Left hindlimb (tissue), 1 donor: ENCODE measurements around the gene TAOK3.
A peak's percentile ranks its signal among the peaks of the same experiment; 100 is the strongest.
"Not testable (repeated sequence)": the region's sequence is repeated elsewhere in the genome, so short reads cannot be mapped to it uniquely, and the experiment has no call there.

ENCODE experiments used
- DNase-seq: peaks from one replicate; pipeline ENCODE4 v3.0.0-alpha.2; 2018

The TAOK3 gene

GRCh38 chr12:118371321-118372282 lies 1.1 kb downstream of the TAOK3 start:
- DNase-seq, result peak; percentile 34

DNA sequence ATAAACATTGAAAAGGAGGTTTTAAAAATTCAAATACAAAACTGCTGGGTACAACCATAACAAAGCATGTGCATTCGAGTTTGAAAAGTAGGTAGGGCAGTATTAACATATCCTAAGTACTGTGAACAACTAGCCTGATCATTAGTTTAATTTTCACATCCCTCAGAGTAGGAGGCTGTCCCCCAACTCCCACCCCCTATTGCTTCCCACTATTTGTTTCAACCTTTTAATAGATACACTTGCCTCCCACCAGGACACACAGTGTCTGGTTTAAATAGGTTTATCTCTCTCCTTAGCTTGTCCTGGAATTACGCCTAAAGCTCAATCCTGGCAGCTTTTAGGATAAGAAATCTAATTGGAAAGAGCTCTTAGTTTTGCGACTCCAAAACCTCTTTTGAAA lies 2.1 kb downstream of the TAOK3 start:
- DNase-seq, result no peak

- no peak for DNase-seq
These were observed 3.9 kb downstream of the TAOK3 start for GRCh38 chr12:118368821-118369220.

GRCh38 chr12:118361889-118362288 lies 10.8 kb downstream of the TAOK3 start:
- DNase-seq, result no peak

DNA sequence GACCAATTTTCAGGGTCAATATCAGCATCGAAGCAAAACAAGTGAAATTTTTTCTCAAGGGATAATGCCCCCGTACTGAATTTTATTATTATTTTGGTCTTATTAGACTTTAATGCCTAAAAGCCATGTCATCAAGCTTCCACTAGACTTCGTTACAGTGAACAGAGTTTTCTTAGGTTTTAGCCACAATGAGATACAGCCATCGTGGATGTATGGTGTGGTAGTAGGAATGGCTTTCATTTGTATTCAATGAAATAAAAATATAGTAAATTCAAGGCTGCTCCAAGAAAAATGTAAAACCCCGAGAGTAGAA lies 11.7 kb downstream of the TAOK3 start:
- no peak for DNase-seq

- no peak for DNase-seq
These were observed 13.2 kb downstream of the TAOK3 start for GRCh38 chr12:118359541-118359915.

- no peak for DNase-seq
These were observed 13.8 kb downstream of the TAOK3 start for GRCh38 chr12:118358612-118359540.

DNA sequence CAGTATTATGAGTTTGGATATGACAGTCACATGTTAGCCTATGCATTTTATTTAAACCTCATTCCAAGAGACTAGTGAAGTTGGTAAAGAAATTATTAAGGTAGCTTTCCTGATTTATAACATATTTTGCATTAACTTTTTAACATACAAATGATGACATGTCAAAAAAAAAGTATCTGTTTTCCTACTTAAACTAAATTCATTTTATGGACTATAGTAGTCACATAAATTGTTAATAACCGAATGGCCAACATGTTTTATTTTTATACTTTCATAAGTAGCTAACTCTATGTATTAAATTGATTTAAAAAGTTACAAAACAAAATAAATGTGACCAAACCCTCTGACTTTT lies 14.7 kb downstream of the TAOK3 start:
- DNase-seq, result no peak

- DNase-seq, result no peak
These were observed 15.3 kb downstream of the TAOK3 start for GRCh38 chr12:118357257-118358007.

- no peak for DNase-seq
These were observed 15.9 kb downstream of the TAOK3 start for GRCh38 chr12:118356809-118357256.

DNA sequence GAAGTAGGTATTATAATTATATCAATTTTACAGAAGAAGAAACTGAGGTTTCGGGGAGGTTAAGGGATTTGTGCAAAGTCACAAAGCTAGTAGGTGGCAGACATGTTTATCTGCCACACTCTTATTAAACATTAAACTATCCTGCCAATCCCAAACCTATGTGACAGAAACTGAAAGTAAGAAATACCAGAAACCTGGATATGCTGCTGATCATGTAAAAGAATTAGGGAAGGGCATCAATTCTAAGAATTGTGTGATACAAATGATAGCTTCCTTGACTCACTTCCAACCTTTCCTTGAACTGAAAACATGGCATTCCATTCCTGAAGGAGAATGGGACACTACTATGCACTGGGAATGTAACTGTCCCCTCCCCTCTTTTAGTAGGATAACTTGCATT lies 16.9 kb downstream of the TAOK3 start:
- no peak for DNase-seq

DNA sequence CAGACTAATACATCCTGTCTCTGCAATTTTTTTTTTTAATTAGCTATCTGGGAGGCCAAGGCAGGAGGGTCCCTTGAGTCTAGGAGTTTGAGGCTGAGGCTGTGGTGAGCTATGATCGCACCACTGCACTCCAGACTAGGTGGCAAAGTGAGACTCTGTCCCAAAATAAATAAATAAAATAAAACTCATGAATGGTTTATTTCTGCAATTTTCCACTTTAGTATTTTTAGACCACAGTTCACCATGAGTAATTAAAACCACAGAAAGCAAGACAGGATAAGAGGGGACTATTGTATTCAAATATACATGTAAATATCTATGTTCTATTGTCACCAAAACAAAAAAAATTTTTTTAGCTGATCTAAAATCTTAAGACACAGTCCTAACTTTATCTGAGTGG lies 17.8 kb downstream of the TAOK3 start:
- DNase-seq, result no peak

- DNase-seq, result not testable (repeated sequence)
These were observed 18.2 kb downstream of the TAOK3 start for GRCh38 chr12:118354503-118354902.

DNA sequence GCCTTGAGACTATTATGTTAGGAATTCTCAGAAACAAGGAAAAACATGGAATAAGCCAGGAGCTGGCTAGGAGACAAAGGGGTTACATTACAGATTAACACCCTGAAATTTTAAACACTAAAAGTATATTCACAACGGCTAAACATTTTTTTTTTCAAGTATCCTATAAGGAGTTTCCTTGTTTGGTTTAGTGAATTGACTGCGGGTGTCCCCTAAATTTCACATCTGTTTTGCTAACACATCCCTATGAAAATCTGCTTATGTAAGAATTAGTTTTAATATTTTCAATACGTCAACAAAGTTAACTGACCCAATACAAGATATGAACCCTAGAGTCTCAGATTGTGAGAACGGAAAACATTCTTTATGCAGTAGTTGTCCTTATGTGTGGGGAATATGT lies 19.0 kb downstream of the TAOK3 start:
- no peak for DNase-seq

GRCh38 chr12:118350908-118351559 lies 21.7 kb downstream of the TAOK3 start:
- DNase-seq, result no peak

DNA sequence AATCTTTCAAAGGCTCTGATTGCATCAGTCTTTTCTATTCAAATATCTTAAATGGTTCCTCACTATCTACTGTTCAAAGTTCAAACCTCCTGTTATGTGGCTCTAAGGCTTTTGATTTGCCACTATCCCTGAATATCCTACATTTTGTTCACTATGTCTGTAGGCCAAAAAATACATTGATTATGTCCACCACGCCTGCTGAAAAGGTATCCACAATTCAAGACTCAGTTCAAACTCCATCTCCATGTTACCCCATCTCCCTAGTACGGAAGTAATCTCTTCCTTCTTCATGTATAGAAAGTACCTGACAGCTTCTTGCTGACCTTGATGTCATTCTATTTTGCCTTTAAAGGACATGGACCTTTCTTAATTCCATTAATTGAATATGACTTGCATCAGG lies 24.8 kb downstream of the TAOK3 start:
- DNase-seq, result no peak

- no peak for DNase-seq
These were observed 25.8 kb downstream of the TAOK3 start for GRCh38 chr12:118346895-118347294.

DNA sequence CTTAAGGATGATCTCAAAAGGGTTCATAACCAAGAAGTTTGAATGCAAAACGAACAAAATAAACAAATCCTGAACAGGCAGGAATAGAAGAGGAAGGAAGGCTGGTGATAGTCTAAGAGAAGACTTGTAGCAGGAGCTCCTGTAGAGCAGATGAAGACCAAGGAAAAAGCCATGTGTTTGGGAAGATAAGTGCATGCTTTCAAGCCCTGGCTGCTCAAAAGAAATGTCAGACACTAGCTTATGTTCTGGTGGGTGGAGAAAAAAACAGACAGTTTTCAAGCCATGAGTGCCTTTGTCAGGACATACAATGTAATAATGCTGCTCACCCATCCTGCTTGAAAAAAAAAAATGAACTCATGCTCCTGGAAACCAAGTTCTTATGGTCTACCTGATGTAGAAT lies 27.4 kb downstream of the TAOK3 start:
- no peak for DNase-seq

- no peak for DNase-seq
These were observed 27.9 kb downstream of the TAOK3 start for GRCh38 chr12:118344829-118345228.

DNA sequence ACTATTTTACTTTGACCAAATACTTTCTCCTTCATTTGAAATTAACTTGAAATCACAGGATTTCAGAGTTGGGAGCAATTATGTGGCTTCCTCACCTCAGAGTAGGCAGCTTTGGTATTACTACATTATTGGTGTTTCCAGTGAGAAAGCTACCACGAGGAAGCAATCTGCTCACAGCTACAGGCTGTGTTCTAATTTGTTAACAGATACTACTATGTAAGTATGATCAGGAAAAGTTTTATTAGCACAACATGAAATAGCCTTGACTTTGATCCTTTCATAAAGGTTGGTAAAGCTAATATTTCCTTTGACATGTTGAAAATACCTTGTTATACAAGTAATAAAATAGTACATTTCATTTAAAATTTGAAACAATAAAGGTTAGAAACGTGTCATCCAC lies 30.6 kb downstream of the TAOK3 start:
- DNase-seq, result no peak

DNA sequence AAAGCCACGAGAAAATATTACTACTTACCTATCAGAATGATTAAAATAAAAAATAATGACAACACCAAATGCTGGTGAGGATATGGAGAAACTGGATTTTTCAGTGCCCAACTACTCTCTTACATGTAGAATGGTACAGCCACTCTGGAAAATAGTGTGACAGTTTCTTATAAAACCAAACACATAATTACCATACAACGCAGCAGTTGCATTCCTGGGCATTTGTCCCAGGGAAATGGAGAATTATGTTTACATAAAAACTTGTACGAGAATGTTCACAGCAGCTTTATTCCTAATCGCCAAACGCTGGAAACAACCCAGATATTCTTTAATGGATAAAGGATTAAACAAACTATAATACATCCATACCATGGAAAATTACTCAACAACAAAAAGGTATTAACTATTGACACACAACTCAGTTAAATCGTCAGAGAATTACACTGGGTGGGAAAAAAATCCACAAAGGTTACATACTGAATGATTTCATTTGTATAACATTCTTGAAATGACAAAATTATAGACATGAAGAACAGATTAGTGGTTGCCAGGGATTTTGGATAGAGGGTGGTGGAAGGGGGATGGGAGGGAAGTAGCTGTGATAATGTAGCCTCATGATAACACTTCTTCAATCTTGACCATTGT lies 35.4 kb downstream of the TAOK3 start:
- no peak for DNase-seq

DNA sequence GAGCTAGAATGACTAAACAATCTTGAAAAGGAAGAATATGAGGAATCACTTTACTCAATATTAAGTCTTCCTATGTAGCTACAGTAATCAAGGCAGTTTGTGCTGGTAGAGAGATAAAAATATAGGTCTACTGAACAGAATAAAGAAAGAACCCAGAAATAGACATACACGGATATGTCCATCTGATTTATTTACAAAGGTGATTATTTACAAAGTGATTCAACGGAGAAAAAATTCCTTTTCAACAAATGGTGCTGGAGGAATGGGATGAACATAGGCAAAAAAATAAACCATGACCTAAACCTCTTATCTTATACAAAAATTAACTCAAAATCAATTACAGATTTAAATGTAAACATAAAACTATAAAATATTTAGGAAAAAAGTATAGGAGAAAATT lies 36.6 kb downstream of the TAOK3 start:
- no peak for DNase-seq
